ENCODE results near the gene ASTN2.

Gene ASTN2

DNA sequence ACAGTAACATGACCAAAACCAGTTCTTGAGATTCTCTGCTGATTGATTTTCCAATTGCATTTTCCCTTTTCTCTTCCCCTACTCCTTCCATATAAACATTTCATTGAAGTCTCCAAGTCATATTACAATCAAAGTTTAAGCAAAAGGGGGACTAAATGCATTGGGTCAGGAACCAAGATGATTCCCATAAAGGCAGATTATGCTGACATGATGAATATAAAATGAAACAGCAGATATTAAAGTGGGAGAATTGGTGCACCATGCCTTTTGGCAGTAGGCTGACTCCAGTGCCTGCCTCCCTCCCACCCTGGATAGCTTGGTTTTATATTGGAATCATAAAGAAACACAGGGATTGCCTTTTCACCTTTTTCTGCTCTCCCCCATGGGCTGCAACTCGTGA is 118.4 kb downstream of the ASTN2 start:
- no peak for DNase-seq

DNA sequence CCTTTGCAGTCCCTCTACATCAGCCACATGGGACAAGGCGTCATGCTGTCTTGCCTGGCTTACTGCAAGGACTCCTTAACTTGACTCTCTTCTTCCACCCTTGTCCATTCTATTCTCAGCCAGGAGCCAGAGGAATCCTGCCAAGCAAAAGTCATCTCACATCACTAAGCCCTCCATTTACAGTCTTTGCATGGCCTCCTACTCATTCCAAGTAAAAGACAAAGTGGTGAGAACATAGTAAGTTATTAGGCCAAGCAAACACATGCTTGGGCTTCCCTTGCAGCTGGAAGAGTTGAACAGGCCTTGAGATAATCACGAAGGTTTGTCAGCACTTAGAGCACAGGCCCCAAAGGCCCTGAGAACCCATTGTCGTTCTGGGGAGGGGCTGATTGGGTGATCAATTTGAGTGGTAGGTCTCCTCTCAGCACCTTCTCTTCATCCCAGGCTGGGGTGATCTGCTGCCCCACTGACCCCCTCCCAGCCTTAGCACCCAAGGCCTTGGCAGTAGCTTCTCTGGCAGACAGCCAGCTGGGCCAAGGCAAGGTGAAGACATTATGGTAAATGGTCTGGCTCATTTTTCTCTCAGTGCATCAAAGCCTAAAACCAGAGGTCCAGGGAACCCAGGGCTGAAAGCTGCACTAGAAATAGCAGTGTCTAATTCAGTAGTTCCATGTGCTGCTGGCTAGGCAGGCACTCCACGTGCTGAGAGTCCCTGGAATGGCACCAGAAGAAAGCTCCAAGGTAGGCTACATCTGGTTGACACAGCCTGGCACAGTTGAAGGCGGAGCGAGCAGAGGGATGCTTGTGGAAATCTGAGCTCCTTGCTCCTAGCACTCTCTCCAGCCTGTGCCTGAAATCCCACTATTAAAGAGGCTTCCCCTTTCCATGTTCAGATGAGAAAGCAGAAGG is 121.4 kb downstream of the ASTN2 start:
- DNase-seq = no peak

DNA sequence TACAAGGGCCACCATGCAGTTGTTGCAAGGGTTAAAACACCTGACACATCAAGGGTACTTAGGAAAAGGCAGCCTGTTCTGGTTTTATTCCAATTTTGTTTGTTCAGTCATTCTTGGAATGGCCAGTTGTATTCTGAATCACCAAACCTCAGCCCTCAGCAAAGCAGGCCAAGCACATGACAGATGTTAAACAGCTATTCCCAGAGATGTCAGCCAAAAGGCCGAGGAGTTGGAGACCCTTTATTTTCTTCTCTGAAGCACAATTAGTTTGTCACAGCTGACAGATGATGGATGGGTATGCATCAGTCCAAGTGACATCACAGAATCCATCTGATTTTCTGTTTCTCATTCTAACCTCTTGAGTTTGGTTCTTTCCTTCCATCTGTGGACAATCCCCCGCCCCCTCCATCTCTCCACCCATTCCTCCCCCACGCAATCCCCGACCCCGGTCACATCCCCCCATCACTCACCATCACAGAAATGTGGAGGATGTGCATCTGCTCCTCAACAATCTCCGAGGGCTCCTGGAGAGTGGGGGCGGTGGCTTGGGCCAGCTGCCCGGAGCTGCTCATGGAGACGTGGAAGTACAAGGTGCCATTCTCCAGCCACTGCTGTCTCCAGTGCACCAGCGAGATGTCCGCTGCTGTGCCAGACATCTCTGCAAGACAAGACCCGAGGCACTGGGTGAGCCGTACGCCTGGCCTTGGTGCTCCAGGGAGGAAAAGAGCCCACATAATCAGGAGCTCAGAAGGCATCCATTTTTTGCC is 123.8 kb downstream of the ASTN2 start:
- DNase-seq = no peak

DNA sequence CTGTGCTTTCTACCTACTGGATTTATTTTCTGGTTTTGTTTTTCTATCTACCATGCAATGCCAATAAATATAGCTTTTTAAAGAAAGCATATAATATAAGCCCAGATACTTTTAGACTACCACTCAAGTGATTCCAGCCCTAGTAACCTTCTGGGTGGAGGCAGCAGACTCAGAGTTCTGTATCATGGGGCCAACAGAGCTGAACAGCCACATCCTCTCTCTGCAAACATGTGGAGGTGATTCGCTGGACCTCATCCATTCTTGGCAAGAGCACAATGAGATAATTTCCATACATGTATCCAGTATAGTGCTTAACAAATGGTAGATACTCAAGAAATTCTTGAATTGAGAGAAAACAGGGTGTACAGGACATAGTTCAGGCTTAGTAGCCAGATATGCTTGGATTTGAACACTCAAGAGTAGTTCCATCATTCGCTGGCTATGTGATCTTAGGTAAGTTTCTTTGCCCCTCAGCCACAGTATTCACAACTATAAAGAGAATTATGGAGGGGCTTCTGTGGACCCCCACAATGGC is 124.5 kb downstream of the ASTN2 start:
- DNase-seq = no peak

DNA sequence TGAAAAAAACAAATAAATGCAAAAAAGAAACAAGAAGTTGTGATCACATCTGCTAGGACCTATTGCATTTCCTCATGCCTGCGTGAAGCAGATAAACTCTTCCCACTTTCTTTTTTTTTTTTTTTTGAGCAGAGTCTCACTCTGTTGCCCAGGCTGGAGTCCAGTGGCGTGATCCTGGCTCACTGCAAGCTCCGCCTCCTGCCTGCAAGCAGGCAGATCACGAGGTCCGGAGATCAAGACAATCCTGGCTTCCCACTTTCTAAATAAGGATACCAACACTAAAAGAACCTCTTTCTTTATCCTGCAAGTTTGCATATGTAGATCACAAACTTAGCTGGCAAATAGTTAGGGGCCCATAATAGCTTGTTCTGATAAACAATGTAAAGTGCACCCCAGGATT is 128.6 kb downstream of the ASTN2 start:
- DNase-seq = no peak

DNA sequence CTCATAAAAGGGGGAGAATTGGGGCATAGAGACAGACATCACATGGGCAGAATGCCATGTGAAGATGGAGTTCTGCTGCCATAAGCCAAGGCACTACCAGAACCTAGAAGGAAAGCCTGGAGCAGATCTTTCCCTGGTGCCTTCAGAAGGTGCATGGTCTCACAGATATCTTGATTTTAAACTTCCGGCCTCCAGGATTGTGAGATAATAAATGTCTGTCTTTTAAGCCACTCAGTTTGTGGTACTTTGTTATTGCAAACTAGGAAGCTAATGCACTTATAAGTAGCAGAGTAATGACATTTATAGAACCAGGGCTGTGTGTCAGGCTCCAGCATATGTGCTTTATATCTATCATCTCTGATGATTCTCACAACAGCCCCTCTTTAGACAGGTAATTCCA is 130.4 kb downstream of the ASTN2 start:
- DNase-seq = no peak

DNA sequence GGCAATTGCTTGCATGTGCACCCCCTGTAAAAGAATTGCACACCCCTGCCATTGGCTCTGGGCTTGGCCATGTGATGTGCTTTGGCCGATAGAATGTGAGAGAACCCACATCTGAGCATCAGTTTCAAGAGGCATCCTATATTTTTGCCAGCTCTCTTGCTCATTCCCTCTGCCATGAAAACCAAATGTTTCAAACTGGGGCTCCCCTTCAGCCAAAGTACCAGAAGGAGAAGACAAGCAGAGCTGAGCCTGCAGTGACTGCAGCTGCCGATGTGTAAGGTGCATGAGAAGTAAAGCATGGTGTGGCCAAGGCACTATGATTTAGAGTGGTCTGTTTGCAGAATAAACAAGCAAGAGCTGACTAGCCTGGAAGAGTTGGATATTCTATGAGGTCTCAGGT is 132.3 kb downstream of the ASTN2 start:
- DNase-seq = no peak

DNA sequence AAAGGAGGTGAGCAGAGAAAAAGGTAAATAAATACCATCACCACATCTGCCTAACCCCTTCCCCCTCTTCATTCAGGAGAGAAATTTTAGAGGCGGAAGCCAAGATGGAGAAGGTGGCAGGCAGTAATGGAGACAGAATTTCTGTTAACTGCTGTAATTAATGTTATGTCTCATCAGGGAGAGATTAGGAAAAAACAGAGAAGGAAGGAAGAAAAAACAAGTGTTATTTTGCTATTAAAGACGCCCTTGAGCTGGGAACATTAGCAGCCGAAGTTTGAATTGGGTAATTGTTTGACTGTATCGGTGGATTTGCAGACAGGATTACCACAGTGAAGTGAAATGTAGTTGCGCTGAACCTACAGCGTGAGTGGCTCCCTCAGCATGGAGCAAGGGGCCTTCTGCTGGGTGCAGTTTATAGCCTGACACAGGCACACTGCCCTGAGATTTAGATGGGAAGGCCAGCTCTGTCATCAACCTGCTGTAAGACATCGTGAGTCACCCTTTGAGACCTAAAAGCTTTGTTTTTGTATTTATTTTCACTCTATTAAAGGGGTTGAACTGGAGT is 136.3 kb downstream of the ASTN2 start:
- DNase-seq = peak; percentile 24

DNA sequence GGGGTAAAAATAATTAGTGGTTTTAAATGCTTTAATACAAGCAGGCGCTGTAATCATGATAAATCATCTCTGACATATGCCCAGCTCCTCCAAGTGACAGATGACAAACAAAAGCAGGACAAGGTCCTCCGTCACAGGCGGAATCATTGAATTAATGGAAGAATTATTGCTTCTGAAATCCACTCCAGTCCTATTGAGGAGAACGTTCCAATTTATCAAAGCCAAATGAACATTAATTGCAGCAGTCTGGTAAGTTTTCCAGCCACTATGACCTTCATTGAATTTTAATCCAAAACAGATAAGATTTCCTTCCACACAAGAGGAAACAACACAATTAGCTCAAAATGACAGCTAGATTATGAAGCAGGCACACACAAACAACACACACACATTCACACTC is 136.8 kb downstream of the ASTN2 start:
- peak; percentile 43 for DNase-seq

DNA sequence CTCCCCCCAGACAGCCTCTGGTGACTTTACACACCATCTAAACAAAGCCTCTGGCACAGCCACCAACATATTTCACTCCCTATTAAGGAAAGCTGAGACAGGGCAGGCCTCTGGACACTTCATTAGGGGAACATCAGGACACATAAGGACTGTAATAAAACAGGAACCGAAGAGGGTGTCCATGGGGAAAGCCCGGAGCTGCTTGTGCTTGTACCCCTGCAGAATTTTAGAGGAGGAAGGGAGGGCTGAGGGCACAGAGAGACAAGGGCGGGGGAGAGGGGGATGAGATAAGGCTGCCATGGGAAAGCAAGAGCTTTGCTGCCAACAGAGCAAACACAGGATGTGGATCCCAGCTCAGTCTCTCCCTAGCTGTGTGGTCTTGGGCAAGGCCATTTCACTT is 138.4 kb downstream of the ASTN2 start:
- peak; percentile 86 for DNase-seq

DNA sequence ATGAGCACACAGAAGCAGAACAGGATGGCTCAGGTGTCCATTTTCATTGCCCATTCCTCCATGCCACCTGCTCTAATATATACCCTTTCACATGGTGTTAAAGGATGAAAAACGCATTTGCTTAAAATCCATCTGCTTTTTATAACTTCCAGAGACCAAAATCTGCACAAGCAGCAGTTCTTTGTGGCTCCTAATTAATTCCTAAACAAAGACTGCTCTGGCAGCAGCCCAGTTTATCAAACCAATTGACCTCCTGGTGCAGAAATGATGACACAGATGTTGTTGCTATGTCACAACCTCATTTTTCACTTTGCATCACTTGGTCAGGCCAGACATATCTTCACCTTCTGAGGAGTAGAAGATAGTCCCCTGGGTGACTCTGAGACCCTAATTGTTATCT is 141.2 kb downstream of the ASTN2 start:
- DNase-seq = no peak

DNA sequence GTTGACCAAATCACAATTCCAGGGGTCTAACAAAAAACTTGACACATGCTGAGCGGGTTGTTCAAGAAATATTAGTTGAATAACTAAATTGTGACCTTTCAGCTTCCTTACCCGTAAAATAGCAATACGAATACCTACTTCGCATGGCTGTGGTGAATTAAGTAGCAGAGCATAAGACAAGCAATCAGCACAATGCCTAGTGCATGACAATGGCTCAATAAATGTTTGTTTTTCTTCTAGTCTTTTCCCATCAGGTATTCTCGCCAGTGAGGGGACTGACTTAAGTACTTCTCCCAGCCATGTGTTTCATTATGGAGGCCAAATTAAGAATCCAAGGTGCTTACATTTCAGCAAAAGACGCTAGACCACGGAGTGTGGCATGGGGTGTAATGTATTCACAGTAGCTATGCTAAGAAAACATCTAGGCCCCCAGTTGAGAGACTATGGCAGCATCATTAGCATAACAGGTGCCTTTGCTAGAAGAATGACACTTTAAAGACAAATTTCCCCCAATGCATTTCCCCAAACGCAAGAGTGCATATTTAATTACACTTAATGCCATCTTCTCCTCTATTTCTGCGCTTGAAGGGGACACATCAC is 145.9 kb downstream of the ASTN2 start:
- DNase-seq = no peak

DNA sequence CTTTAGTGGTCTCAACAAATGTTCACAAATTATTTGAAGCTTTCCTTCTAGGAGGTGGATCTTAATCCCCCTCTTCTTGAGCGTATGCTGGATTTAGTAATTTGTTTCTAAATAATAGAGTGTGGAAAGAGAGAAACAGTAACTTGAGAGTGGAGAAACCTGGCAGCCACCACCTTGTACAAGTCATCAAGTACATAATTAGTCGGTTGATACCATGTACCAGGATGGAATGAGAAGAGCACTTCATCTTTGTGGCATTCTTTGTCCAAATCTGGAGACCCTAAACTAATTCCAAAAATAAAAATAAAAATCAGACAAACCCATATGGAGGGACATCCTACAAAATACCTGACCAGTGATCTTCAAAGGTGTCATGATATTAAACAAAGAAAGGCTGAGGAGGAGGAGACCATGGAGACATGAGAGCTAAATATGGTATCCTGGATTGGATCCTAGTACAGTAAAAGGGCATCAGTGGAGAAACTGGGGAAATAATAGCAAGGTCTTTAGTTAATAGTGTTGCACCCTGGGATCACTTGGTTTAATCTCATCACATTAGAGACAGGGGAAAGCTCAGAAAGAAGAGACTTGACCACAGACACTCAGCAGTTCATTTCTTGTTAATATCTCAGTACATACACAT is 147.9 kb downstream of the ASTN2 start:
- DNase-seq = no peak

DNA sequence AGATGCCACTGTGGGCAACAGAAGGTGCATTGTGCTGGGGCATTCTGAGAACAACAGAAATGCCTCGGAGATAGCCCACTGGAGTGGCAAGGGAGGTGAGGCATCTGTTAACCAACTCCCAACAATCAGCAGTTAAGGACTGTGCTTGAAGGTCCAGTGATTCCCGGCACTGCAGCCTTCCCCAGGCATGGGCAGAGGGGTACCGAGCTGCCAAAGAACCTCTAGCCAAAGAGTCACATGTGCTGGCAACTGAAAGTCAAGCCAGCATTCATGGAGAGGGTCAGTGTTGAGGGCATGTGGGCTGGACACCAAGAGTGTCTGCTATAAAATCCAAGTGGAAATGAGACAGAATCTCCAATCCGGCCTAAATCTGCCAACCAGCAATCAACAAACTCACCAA is 149.6 kb downstream of the ASTN2 start:
- no peak for DNase-seq

DNA sequence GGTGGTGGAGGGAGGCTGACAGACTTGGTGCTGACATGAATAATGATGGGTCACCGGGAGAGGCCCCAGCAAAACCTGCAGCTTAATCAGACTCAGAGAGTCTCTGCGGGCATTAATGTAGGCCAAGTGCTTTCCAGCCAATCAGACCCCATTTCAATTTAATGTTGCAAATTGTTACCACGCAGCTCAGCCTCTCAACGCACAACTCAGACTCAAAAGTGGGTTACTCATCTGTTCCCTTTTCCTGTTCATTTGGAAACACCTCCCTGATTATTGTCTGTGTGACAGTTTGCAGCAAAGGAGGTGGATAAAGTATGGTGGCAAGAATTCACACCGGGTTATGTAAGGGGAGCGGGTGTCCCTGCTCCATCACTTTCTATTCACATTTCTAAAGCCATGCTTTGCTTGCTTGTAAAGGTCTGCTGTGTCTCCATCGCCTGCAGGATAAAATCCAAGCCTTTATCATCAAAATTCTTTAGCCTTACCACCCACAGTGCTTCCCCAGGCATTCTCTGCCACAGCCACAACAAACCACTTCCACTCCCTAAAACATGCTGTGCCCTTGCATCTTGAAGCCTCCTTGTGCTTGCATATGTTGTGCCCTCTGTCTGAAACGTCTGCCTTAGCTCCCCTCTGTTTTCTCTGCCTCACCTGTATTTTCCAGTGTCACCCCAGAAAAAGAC is 156.5 kb downstream of the ASTN2 start:
- DNase-seq = no peak

DNA sequence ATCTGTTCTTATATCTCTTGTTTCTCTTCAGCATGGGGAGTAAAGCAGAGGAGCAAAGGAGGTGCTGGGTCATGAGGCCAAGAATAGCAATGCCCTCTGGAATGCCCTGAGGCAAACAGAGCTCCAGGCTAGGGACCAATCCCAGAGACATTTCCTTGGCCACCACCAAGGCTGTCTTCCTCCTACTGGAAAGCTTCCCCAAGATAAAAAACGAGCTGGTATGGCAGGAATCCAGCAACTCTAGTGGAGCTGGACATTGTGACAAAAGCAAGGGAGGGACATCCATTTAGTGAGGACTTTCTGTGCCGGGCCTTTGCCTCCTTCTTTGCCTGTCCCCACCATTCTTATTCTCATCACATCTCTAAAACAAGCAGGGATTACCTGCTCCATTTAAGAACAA is 161.6 kb downstream of the ASTN2 start:
- DNase-seq = no peak

DNA sequence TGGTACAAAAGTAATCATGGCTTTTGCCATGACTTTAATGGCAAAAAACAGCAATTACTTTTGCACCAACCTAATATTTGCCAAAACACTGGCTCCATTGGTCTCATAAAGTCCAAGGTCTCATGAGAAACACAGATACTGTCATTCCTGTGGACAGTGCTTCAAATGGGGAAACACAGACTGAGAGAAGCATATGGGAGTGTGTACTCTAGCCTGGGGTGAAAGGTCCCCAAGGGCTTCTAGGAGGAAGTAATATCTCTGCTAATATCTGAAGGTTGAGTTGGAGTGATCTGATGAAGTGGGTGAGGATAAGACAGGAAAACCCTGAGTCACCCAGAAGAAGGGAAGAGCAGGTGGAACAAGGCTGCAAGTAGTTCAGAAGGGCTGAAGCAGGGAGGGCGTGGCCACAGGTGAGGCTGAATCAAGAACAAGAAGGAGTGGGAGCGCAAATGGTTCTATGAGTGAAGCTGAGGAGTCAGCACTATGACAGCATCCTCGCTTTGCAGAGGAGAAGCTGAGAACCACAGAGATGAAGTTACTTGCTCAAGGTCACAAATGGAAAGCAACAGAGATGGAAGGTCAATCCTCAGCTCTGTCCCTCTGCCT is 164.1 kb downstream of the ASTN2 start:
- DNase-seq = no peak

DNA sequence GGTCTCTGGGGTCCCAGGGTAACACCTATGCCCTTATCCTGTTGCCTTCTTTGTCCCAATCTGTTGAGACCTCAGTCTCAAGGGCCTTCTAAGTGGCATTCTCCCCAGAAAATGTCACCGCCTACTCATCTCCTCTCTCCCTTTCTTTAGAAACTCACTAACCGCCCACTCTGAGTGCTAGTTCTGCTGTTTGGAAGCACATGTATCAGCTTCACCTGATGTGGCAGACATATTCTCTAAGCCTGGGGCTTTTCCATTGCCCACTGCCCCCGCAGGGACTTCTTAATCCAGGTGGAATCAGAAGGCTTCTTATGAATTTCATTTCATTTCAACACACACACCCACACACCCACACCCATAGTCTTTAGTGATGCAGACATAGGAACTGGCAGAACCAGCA is 165.1 kb downstream of the ASTN2 start:
- no peak for DNase-seq

DNA sequence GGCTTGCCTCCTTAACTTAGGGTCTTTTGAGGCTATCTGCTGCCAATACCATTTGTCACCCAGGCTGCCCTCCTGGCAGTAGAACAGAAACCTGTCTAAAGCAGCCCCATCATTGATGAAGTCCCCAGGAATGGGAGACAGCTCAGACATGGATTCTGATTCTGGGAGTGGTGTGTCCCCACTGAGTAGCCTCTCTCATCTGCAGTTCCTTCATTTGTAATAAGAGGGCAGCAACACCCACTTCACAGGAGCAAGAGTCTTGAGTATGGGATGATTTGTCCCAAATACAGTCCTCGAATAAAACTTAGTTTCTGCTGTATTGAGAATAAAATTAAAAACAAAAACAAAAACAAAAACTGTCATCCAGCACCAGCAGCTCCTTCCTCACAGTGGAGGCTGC is 167.6 kb downstream of the ASTN2 start:
- peak; percentile 27 for DNase-seq

DNA sequence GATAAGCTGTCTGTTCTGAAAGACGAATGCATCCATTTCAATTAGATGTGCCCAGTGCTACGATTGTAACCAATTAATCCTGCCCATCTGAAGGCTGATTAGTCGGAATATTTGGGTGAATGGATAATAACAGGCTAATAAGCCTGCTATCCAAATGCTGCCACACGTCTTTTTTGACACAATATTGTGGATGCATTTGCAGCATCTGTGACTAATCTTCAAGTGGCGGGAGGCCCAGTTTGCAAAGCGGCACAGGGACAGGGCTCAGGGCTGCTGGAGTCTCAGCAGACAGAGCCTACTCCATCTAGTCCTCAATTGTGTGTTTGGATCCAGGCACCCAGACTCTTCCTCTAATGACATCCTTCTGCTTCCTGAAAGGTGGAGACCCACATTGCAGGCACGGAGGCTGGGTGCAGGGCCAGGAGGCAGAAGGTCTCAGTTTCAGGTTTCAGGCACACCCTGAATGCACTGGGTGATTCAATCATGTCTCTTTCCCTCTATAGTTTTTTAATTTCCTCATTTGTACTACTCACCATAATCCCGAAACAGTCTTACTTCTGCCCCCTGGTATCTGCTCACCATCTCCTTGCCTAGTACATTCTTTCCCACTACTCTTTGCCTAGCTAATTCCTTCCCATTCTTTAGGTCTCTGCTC is 169.6 kb downstream of the ASTN2 start:
- DNase-seq = no peak

DNA sequence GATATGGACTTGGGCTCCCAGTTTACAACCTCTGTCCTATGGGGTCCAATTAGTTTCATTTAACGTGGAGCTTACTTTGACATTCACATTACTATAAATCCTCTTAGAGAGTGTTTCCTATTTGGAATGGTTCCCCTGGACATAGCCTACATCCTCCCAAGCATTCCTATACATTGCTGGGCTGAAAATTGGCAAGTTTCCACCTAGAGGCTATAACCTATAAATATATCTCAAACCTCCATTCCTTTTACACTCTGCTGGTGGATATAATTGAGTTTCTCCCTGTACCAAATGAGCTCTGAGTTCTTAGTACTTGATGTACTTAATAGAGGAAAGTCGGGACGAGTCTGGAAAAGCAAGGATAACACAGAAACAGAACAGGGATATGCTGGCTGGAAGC is 172.8 kb downstream of the ASTN2 start:
- no peak for DNase-seq

Measured in NCI-H1092 (cell line).